ENCODE data around the gene CDH11. TPM values are rescaled to one million over a fixed set of nuclear protein-coding genes. Genes with fewer than 3 reads are reported as not detected.

The CDH11 gene
- total RNA-seq, 2 experiments from 2014 or later = not detected

DNA sequence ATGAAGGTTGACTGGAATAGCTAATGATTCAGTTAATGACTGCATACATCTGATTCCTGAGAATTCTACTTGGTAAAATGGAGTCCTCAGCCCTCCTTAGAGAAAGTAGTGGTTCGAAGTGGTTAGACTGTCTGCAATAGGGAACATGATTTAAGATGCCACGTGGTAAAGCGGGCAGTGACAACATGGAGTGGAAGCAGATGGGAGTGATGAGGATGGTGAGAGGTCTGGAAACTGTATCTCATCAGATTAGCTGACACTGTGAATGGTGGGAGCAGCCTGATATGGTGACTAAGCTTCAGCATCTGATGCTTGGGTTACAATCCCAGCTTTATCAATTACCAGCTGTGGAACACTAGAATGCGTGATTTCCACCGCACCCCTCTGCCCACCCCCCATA lies 8.4 kb downstream of the CDH11 start:
- DNase-seq = no peak
- no peak overlapping the region for H3K4me3 Mint-ChIP-seq
- intact Hi-C loops (cut with micrococcal nuclease) = no loop called here
- CTCF ChIA-PET = no interaction called here
- no peak overlapping the region for H3K27ac Mint-ChIP-seq
- H3K4me1 Mint-ChIP-seq (ENCODE audit: low read depth) = no peaks in the 10 kb centered on the region
- peaks cover 9% of the 10 kb centered on the region for H3K27me3 Mint-ChIP-seq (ENCODE audit: low read depth)
- no peaks in the 10 kb centered on the region for H3K36me3 Mint-ChIP-seq (ENCODE audit: low read depth)
- no peaks in the 10 kb centered on the region for H3K9me3 Mint-ChIP-seq

DNA sequence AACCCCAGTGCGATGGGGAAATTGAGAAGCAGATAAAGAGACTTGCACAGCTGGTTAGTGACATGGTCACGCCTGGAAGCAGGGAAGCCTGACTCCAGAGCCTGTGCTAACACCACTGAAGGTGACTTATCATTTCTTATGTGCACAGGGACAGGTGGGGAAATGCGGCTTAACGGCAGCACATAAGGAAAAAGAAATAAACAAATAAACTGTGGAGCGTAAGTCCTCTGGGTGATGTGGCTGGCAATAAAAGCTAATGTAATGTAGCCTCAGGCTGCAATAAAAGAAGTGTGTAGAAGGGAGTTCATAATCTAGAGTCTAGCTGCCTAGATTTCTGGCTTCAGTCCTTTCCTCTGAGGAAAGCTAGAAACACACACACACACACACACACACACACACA lies 10.6 kb downstream of the CDH11 start:
- CTCF ChIA-PET = no interaction called here
- no peak for DNase-seq
- H3K36me3 Mint-ChIP-seq (ENCODE audit: low read depth) = no peaks in the 10 kb centered on the region
- H3K27ac Mint-ChIP-seq = no peak overlapping the region
- intact Hi-C loops (cut with micrococcal nuclease) = no loop called here
- H3K4me1 Mint-ChIP-seq (ENCODE audit: low read depth) = no peaks in the 10 kb centered on the region
- no peaks in the 10 kb centered on the region for H3K9me3 Mint-ChIP-seq
- H3K4me3 Mint-ChIP-seq = no peak overlapping the region
- no peaks in the 10 kb centered on the region for H3K27me3 Mint-ChIP-seq (ENCODE audit: low read depth)

DNA sequence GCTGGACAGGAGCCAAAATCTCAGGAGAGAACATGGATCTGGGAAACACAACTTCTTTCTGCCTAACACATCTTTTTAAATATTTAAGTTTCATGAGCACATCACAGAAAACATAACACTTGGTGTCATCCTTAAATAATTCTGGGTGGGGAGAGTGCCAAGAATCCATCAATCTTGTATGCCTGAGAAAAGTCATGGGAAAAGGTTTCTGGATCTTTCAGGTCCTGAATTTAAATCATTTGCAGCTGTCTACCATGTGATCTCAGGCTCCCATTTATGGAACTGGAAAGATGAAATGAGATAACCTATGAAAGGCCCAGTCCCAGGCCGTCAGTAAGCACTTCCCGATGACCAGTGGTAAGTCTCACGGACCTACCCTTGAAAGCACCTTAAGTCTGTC lies 15.1 kb downstream of the CDH11 start:
- Mint-ChIP-seq H3K4me1 (ENCODE audit: low read depth) (no peaks in the 10 kb centered on the region), H3K9me3 (no peaks in the 10 kb centered on the region), H3K27me3 (ENCODE audit: low read depth) (no peaks in the 10 kb centered on the region), H3K4me3 (no peak overlapping the region), H3K36me3 (ENCODE audit: low read depth) (no peaks in the 10 kb centered on the region), H3K27ac (no peak overlapping the region)
- intact Hi-C loops (cut with micrococcal nuclease) = no loop called here
- DNase-seq = no peak
- CTCF ChIA-PET = no interaction called here

DNA sequence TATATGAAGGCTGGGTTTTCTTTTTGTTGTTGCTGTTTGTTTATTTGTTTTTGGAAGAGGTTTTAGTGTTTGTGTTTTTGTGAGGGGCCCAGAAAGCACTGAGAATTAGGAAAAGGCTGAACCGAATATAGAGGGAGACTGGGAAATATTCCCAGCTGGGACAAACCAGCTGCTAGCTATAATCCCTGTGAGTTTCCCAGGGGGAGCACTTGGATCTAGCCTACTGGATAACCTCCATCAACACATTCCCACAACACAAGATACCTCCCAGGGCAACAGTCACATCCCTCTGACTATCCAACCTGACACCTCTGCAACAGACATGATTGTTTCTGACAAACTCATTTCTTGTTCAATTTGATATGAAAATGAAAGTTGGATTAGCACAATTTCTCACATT lies 16.7 kb downstream of the CDH11 start:
- no peak overlapping the region for H3K27ac Mint-ChIP-seq
- H3K4me1 Mint-ChIP-seq (ENCODE audit: low read depth) = no peaks in the 10 kb centered on the region
- no peak overlapping the region for H3K4me3 Mint-ChIP-seq
- no peaks in the 10 kb centered on the region for H3K36me3 Mint-ChIP-seq (ENCODE audit: low read depth)
- intact Hi-C loops (cut with micrococcal nuclease) = no loop called here
- no peaks in the 10 kb centered on the region for H3K27me3 Mint-ChIP-seq (ENCODE audit: low read depth)
- DNase-seq = no peak
- H3K9me3 Mint-ChIP-seq = peaks cover 1% of the 10 kb centered on the region
- CTCF ChIA-PET = no interaction called here

DNA sequence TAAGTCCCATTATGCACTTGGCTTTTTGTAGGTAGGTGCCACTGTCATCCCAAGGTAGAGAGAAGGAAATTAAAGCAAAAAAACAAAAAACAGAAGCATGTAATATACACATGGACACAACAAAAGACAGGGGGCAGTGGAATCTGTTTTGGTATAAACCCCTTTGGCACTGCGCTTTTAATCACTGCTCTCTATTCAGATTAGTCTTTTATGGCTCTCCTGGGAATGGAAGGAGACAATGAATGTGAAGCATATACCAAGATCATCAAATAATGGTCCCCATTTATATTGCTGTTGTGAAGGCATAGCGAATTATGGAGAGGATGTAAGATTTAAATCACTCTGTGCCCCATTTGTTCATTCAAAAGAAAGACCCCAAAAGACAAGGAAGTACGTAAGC lies 17.4 kb downstream of the CDH11 start:
- H3K9me3 Mint-ChIP-seq = peaks cover 4% of the 10 kb centered on the region
- H3K4me1 Mint-ChIP-seq (ENCODE audit: low read depth) = no peaks in the 10 kb centered on the region
- CTCF ChIA-PET = no interaction called here
- H3K36me3 Mint-ChIP-seq (ENCODE audit: low read depth) = no peaks in the 10 kb centered on the region
- intact Hi-C loops (cut with micrococcal nuclease) = no loop called here
- H3K27ac Mint-ChIP-seq = no peak overlapping the region
- no peaks in the 10 kb centered on the region for H3K27me3 Mint-ChIP-seq (ENCODE audit: low read depth)
- no peak overlapping the region for H3K4me3 Mint-ChIP-seq
- no peak for DNase-seq

DNA sequence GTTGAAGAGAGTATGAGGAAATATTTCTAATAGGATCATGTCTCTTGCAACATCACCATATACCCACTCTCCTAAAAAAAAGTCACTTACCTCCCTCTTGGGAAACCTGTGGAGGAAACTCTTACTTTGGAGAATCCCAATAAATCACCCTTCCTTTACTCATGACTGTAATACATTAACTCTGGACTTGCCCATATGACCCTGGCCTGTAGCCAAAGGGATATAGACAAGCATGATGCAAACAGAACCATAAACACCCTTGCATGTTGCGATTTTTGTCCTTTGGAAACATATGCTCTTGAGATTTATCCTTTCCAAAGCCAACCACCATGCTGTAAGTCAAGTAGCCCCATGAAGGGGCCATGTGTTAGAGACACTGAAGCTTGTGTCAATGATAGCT lies 19.5 kb downstream of the CDH11 start:
- no peak for DNase-seq
- Mint-ChIP-seq H3K4me1 (ENCODE audit: low read depth) (no peaks in the 10 kb centered on the region), H3K27ac (no peak overlapping the region), H3K36me3 (ENCODE audit: low read depth) (no peaks in the 10 kb centered on the region), H3K27me3 (ENCODE audit: low read depth) (no peaks in the 10 kb centered on the region), H3K9me3 (peaks cover 4% of the 10 kb centered on the region), H3K4me3 (no peak overlapping the region)
- intact Hi-C loops (cut with micrococcal nuclease) = no loop called here
- CTCF ChIA-PET = no interaction called here

DNA sequence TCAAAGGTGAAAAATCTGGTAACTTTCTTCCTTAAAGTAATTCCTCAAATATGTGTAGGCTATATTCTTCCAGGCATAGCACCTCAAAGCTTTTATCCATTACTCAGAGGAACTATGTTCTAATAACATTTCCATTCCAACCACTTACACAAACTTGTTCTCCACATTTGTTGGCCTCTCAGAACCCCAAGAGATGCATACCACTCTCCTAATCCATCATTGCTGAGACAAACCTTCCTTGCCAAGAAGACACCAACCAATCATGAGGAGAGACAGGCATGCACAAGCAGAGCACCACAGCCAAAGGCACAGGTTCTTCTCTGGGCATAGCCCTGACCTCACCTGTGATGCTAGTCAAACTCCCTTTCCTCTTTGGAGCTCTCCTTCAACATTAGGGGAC lies 20.9 kb downstream of the CDH11 start:
- Mint-ChIP-seq H3K36me3 (ENCODE audit: low read depth) (no peaks in the 10 kb centered on the region), H3K4me3 (no peak overlapping the region), H3K27me3 (ENCODE audit: low read depth) (no peaks in the 10 kb centered on the region), H3K27ac (no peak overlapping the region), H3K9me3 (peaks cover 4% of the 10 kb centered on the region), H3K4me1 (ENCODE audit: low read depth) (no peaks in the 10 kb centered on the region)
- intact Hi-C loops (cut with micrococcal nuclease) = no loop called here
- DNase-seq = no peak
- CTCF ChIA-PET = no interaction called here

DNA sequence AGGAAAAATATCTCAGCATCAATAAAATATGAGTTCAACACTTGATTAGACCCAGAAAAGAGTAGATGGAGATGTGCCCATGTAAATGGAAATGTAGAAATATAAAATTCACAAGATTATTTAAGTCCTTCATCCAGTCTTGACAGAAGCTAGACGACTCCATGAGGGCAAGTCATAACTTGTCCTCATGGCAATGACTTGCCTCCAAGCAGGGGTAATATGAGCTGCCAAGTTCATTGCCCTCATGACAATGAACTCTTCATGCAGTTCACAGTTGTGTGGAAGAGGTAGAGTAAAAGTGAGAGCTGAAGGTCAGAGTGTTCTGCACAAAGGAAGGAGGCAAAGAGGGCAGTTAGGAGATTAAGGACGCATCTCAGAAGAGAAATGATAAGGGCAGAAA lies 22.3 kb downstream of the CDH11 start:
- Mint-ChIP-seq H3K27me3 (ENCODE audit: low read depth) (no peaks in the 10 kb centered on the region), H3K9me3 (peaks cover 4% of the 10 kb centered on the region), H3K27ac (no peak overlapping the region), H3K4me3 (no peak overlapping the region), H3K4me1 (ENCODE audit: low read depth) (no peaks in the 10 kb centered on the region), H3K36me3 (ENCODE audit: low read depth) (no peaks in the 10 kb centered on the region)
- intact Hi-C loops (cut with micrococcal nuclease) = no loop called here
- CTCF ChIA-PET = no interaction called here
- DNase-seq = no peak

DNA sequence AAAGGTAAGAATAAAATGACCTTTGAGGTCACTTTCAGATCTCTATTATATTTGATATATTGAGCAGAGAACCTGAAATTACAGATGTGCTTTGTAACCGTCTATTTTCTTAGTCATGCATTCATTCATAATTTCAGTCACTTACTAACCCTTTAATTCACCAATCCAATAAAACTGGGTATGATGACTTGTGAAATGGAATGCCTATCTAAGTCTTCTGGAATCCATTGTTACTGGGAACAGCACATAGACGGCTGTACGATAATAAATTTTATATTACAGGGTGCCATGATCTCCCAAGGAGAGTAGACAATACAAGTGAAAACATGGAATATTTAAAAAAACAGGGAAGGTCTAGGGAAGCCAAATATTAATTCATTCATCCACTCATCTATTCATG lies 22.9 kb downstream of the CDH11 start:
- no peaks in the 10 kb centered on the region for H3K36me3 Mint-ChIP-seq (ENCODE audit: low read depth)
- no peak overlapping the region for H3K27ac Mint-ChIP-seq
- H3K27me3 Mint-ChIP-seq (ENCODE audit: low read depth) = no peaks in the 10 kb centered on the region
- intact Hi-C loops (cut with micrococcal nuclease) = no loop called here
- no peaks in the 10 kb centered on the region for H3K4me1 Mint-ChIP-seq (ENCODE audit: low read depth)
- no peak for DNase-seq
- no peak overlapping the region for H3K4me3 Mint-ChIP-seq
- CTCF ChIA-PET = no interaction called here
- H3K9me3 Mint-ChIP-seq = peaks cover 4% of the 10 kb centered on the region

DNA sequence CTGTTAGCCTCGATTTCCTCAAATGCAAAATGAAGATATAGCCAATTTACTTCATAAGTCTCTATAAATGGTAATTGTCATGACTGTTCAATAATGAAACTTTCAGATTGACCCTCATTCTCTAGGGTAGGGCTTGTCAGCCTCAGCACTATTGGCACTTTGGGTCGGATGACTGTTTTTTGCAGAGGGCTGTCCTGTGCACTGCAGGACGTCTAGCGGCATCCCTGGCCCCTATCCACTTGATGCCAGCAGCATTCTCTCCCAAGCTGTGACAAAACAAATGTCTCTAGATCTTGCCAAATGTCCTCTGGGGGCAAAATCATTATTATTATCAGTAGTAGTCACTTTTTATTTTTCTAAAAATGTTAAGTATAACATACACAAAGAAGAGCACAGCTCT lies 24.6 kb downstream of the CDH11 start:
- Mint-ChIP-seq H3K4me3 (no peak overlapping the region), H3K36me3 (ENCODE audit: low read depth) (no peaks in the 10 kb centered on the region), H3K4me1 (ENCODE audit: low read depth) (no peaks in the 10 kb centered on the region), H3K27me3 (ENCODE audit: low read depth) (no peaks in the 10 kb centered on the region), H3K9me3 (peaks cover 4% of the 10 kb centered on the region), H3K27ac (no peak overlapping the region)
- intact Hi-C loops (cut with micrococcal nuclease) = no loop called here
- CTCF ChIA-PET = no interaction called here
- no peak for DNase-seq

DNA sequence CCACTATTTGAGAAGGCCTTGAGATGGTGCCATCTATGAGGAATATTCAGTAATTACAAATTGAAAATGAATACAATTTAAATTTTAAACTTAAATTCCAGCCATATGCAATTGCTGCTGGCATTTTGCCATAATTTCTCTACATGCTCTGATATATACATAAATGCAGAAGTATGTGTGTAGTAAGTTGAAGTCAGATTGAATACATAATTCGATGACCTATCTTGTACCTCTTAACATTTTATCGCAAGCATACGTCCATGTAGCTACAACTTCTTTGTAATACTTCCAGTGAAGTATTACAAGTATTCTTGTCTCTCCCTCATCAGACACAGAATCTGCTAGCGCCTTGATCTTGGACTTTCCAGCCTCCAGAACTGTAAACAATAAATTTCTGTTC lies 26.0 kb downstream of the CDH11 start:
- CTCF ChIA-PET = no interaction called here
- H3K4me1 Mint-ChIP-seq (ENCODE audit: low read depth) = no peaks in the 10 kb centered on the region
- no peaks in the 10 kb centered on the region for H3K27me3 Mint-ChIP-seq (ENCODE audit: low read depth)
- no peak overlapping the region for H3K27ac Mint-ChIP-seq
- H3K9me3 Mint-ChIP-seq = peaks cover 4% of the 10 kb centered on the region
- H3K36me3 Mint-ChIP-seq (ENCODE audit: low read depth) = no peaks in the 10 kb centered on the region
- H3K4me3 Mint-ChIP-seq = no peak overlapping the region
- intact Hi-C loops (cut with micrococcal nuclease) = no loop called here
- no peak for DNase-seq

DNA sequence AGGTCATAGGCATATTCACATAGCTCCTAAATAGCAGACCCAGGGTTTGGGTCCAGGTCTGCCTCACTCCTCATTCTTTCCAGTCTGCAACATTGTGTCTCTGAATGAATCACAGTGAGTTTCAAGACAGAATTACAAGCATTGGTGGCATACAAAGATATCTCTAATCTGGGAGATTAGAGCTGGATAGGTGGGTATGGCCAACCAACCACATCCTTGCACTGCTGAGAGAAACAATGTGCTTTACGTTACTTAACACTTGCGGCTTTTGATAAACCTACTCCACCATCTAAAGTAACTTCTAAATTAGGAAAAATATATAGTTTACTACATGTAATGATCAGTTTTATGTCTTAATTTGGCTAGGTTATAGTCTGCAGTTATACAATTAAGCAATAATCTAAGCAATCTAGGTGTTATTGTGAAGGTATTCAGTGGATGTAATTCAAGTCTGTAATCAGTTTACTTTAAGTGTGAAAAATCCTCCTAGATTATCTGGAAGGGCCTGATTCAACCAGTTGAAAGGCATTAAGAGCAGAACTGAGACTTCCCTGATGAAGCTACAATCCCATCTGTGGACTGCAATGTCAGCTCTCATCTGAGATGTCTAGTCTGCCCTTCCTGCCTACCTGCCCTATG lies 26.7 kb downstream of the CDH11 start:
- intact Hi-C loops (cut with micrococcal nuclease) = no loop called here
- DNase-seq = no peak
- CTCF ChIA-PET = no interaction called here
- no peaks in the 10 kb centered on the region for H3K36me3 Mint-ChIP-seq (ENCODE audit: low read depth)
- no peak overlapping the region for H3K4me3 Mint-ChIP-seq
- H3K27me3 Mint-ChIP-seq (ENCODE audit: low read depth) = no peaks in the 10 kb centered on the region
- no peak overlapping the region for H3K27ac Mint-ChIP-seq
- H3K9me3 Mint-ChIP-seq = peaks cover 6% of the 10 kb centered on the region
- no peaks in the 10 kb centered on the region for H3K4me1 Mint-ChIP-seq (ENCODE audit: low read depth)

DNA sequence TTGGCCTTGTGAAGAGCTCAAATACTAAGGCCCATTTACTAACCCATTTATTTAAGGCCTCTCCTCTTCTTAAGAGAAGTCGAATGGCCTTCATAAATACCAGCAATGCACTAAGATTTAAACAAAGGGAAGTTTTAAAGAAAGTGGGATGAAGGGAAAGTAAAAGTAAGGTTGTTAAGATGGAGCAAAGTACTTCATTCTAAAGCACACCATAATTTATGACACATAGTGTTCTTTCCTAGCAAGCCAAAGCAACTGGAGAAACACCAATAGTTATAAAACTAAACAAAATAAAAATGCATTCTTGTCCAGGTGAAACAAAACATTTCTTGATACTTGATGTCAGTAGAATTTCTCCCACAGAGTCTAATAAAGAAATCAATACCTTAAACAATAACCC lies 27.9 kb downstream of the CDH11 start:
- H3K36me3 Mint-ChIP-seq (ENCODE audit: low read depth) = no peaks in the 10 kb centered on the region
- peaks cover 4% of the 10 kb centered on the region for H3K9me3 Mint-ChIP-seq
- H3K27me3 Mint-ChIP-seq (ENCODE audit: low read depth) = no peaks in the 10 kb centered on the region
- no peak overlapping the region for H3K27ac Mint-ChIP-seq
- no peak for DNase-seq
- no peak overlapping the region for H3K4me3 Mint-ChIP-seq
- H3K4me1 Mint-ChIP-seq (ENCODE audit: low read depth) = no peaks in the 10 kb centered on the region
- CTCF ChIA-PET = no interaction called here
- intact Hi-C loops (cut with micrococcal nuclease) = no loop called here

All from activated naive CD4-positive, alpha-beta T cell treated with anti-CD3 and anti-CD28 coated beads for 36 hours (primary cell).